Fibroblast of villous mesenchyme (primary cell): ENCODE data around the gene PAPPA2. TPM values are rescaled to one million over a fixed set of nuclear protein-coding genes. Genes with fewer than 3 reads are reported as not detected.

Experiments
- DNase-seq: peaks from one replicate; pipeline ENCODE4 v3.0.0-alpha.2; 2010; ENCODE audit warnings: low read depth
- H3K4me3 ChIP-seq: 2 replicates; pipeline ENCODE4 v1.5.1; 2011; ENCODE audit warnings: low read depth, mild to moderate bottlenecking, low read length
- CTCF ChIP-seq: IDR thresholded peaks from 2 replicates; pipeline ENCODE4 v1.5.1; 2012; ENCODE audit warnings: low read depth, mild to moderate bottlenecking, low read length; ENCODE audit not compliant: insufficient read depth
- total RNA-seq: library from RNA; depleted of rRNA; stranded (reverse); fragments of >200 nt; gene quantifications from 2 replicates; pipeline ENCODE4 v1.2.3, GENCODE V29; 2012

PAPPA2 gene
- total RNA-seq, 1 donor, result 1.3 TPM

DNA sequence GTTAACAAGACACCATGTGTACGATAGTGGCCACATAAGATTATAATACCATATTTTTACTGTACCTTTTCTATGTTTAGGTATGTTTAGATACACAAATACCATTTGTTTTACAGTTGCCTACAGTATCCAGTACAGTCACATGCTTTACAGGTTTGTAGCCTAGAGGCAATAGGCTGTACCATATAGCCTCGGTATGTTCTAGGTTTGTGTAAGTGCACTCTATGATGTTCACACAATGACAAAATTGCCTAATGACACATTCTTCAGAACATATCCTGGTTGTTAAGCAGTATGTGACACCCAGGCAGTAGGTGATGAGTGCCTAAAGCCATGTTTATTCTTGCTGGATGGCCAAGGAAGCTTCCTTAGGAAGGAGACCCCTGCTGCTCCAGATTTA, 111.8 kb downstream of the PAPPA2 start:
- no peak for TF ChIP-seq CTCF
- DNase-seq, result no peak
- no peak overlapping the region for H3K4me3 ChIP-seq

- TF ChIP-seq CTCF, result no peak
- no peak for DNase-seq
- no peak overlapping the region for H3K4me3 ChIP-seq
These were observed 113.0 kb downstream of the PAPPA2 start for GRCh38 chr1:176575991-176576390.

DNA sequence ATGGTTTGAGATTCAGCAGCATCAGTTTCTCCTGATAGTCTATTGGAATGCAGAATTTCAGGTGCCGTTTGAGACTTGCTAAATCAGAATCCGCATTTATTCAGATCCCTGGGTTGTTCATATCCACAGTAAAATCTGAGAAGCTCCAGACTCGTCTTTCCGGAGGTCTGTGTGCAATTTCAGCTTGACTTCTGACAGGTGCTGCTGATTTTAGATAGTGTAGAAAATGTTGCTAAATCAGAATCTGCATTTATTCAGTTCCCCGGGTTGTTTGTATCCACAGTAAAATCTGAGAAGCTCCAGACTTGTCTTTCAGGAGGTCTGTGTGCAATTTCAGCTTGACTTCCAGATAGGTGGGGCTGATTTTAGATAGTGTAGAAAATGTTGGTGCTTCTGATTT, 113.7 kb downstream of the PAPPA2 start:
- no peak for DNase-seq
- H3K4me3 ChIP-seq, result no peak overlapping the region
- no peak for TF ChIP-seq CTCF

GRCh38 chr1:176577646-176578197, 114.7 kb downstream of the PAPPA2 start:
- no peak for DNase-seq
- no peak overlapping the region for H3K4me3 ChIP-seq
- TF ChIP-seq CTCF, result no peak

DNA sequence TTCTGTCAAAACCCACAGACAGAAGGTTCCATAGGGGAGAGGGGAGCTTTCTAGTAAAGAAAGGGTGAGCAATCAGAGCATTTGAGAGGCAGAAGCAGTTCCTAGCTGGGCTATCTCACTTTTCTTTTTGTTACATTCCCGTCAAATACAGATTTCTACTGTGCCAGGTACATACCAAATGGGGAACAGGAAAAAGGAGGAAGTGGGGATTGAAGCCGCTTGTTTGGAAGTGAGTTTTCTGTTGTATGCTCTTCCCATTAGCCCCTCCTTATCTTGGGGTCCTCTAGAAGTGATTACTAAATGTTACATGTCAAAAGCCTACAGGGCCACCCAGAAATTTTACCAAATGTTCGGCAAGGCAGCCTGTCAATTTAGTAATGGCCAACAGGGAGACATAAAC, 116.1 kb downstream of the PAPPA2 start:
- DNase-seq, result no peak
- no peak overlapping the region for H3K4me3 ChIP-seq
- TF ChIP-seq CTCF, result no peak

- TF ChIP-seq CTCF, result no peak
- no peak overlapping the region for H3K4me3 ChIP-seq
- DNase-seq, result no peak
These were observed 132.2 kb downstream of the PAPPA2 start for GRCh38 chr1:176595217-176595616.

DNA sequence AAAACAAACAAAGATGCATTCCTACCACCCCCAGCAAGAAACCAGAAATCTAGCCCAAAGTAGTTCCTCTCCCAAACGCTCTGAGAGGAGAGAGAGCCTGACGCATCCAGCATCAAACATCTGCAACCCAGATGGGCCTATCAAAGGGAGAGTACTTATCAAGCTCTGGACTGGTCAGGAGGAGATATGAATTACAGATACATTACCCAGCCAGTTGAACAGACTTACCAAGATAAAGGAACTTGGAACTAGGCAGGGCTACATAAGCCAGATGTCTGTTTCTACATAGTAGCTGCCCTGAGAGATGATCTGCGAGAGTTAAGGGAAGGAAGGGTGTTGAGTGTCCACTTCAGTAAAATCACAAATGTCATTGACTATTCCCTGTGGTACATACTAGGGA, 138.4 kb downstream of the PAPPA2 start:
- DNase-seq, result no peak
- TF ChIP-seq CTCF, result no peak
- no peak overlapping the region for H3K4me3 ChIP-seq
